Measurements from ENCODE around the gene ALG5.

ALG5 gene

DNA sequence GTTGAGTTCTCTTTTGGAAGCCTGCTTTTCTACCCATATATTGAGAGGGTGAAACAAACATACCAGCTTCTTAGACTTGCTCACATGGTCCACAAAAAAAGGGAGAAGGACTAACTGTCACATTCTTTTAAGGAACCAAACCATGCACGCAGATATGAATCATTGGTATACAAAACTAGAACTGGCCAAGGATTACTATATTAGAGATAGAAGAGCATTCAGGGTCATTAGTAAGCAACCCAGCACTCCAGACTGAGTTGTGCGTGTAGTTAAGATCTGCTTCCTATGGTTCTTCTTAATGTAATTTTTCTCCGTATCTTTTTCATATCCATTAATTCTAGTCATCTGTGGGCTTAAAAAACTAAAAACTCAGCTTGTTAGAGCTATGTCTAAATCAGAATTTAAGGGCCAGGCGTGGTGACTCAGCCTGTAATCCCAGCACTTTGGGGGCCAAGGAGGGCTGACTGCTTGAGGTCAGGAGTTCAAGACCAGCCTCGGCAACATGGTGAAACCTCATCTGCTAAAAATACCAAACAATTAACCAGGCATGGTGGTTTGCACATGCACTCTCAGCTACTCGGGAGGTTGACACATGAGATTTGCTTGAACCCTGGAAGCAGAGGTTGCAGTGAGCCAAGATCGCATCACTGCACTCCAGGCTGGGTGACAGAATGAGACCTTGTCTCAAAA is 19.6 kb downstream of the ALG5 start:
- no peak for DNase-seq (ENCODE audit: low read depth in 2 of 3, low spot score in 1 of 3)

DNA sequence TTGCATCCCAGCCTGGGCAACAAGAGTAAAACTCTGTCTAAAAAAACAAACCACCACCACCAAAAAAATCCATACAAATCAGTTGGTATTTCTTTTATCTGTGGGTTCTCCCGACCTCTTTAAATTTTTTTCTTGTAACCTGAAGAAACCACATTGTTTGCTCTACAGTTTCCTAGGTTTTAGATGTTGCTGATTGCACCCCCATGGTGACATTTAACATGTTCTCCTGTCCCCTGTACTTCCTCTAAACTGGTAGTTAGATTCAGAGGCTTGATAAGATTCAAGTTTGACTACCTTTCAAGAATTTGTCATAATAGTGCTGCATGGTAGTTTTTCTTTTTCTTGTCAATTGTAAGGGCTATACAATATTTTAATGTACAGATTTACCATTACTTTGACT is 24.0 kb downstream of the ALG5 start:
- DNase-seq (ENCODE audit: low read depth in 2 of 3, low spot score in 1 of 3): no peak

- no peak for DNase-seq (ENCODE audit: low read depth in 2 of 3, low spot score in 1 of 3)
Observed at GRCh38 chr13:36973621-36974295, 25.4 kb downstream of the ALG5 start.

DNA sequence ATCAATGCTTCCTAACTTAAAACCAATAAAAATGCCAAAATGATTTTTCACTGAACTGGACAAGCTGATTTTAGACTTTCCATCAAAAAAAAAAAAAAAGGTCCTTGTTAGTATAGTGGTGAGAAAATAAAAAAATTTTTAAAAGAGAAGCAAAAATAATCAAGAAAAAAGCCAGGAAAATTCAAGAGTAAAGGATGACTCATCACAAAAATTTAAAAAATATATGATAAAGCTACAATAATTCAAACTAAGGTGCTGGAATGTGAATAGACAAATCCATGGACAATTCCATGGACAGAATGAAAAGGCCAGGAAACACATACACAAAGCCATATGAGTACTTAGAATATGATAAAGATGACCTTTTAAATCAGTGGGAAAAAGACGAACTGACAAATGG is 26.1 kb downstream of the ALG5 start:
- no peak for DNase-seq (ENCODE audit: low read depth in 2 of 3, low spot score in 1 of 3)

DNA sequence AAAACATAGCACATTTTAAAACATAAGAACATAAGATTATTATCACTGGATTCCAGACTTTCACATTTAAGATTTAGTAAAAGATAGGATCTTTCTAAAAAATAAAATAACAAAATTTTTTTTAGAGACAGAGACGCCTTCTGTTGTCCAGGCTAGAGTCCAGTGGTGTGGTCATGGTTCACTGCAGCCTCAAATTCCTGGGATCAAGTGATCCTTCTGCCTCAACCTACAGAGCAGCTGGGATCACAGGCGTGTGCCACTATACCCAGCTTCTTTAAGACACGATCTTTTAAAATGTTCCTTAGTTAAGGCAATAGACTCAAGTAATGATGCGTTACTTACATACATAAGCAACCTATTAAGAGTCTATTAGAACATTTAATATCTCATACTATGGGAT is 32.7 kb downstream of the ALG5 start:
- no peak for DNase-seq (ENCODE audit: low read depth in 2 of 3, low spot score in 1 of 3)

DNA sequence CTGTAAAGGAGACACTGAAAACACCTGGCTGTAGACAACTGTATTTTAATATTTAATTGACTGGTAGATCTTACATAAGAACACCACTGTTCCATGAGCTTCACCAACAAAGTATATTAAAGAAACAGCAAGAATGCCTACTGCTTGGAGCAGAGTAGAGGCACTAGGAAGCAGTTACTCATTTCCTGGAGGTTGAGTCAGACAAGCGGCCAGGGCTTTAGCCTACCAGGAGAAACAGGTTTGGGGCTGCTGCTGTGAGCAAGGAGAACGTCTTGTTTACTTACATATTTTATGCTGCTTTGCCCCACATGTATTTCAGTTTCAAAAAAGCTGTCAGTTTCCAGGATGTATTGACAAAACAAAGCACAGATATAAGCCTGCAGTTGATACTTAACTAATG is 33.4 kb downstream of the ALG5 start:
- DNase-seq (ENCODE audit: low read depth in 2 of 3, low spot score in 1 of 3): no peak

DNA sequence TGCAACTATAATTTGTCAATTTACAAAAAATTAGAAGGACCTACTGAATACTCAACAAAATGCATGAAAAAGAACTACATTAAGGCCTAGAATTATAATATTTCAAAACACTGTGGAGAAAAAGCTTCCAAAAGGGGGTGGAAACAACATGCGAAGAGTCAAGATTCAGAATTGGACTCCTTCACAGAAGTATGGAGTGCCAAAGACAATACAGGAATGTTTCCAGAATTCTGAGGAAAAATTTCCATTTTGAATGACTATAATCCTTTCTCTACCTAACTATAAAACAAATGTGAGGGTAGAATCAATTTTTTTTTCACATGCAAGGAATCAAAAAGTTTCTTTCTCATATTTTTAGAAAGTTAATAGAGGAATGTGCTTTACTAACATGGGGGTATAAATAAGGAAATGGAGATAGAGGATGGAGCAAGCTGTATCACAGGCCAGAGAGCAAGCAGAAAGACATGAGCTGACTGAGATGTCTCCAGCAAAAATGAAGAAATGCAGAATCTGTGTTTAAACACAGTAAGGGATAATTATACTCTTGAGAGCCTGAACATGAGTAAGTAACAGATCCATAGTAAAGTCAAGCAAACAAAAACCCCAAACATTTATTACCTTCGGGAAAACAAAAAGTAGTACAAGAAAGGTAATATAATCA is 39.6 kb downstream of the ALG5 start:
- no peak for DNase-seq (ENCODE audit: low read depth in 2 of 3, low spot score in 1 of 3)

DNA sequence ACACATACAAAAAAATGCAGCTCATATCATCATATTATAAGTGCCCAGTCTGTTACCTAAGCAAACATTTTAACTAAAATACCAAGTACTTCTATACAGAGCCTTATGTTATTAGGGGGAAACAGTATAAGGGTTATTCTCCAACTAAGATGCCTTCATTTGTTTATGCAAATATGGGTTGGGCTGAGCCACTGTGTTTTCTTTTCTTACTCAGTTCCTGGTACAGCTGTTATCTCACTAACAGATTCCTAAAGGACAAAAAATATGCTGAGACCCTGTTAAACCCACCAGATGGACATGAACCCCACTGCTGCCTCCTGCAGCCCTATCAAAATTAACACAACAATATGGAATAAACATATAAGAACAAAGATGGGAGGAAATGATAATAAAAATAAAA is 44.6 kb downstream of the ALG5 start:
- no peak for DNase-seq (ENCODE audit: low read depth in 2 of 3, low spot score in 1 of 3)

DNA sequence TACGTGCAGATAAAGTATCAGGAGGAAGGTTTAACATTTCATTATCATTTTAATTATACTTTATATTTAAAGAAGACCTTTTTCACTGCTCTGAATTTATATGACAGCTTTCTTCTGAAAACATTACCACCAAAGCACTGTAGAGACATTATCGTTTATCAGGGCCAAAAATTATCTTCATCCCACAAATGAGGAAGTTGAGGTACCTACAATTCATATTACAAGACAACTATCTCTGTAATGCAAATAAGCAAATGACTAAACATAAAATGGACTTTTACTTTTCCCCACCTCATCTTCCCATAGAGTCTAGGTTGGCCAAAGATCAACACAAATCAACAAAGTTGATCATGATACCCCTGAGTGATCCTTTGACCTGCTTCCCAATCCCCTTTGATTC is 48.2 kb downstream of the ALG5 start:
- no peak for DNase-seq (ENCODE audit: low read depth in 2 of 3, low spot score in 1 of 3)

DNA sequence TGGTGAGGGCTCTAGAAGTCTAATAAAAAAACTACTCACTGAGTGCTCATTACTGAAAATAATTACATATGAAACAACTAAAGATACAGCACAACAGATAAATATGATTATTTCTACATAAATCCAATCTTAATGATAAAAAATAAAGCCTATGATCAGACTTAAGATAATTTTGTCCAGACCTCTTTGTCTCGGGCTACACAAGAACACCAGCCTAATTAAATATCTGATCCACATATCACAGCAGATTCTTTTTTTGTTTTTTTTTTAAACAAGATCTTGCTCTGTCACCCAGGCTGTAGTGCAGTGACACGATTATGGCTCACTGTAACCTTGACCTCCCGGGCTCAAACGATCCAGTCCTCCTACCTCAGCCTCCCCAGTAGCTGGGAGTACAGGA is 48.8 kb downstream of the ALG5 start:
- DNase-seq (ENCODE audit: low read depth in 2 of 3, low spot score in 1 of 3): no peak

DNA sequence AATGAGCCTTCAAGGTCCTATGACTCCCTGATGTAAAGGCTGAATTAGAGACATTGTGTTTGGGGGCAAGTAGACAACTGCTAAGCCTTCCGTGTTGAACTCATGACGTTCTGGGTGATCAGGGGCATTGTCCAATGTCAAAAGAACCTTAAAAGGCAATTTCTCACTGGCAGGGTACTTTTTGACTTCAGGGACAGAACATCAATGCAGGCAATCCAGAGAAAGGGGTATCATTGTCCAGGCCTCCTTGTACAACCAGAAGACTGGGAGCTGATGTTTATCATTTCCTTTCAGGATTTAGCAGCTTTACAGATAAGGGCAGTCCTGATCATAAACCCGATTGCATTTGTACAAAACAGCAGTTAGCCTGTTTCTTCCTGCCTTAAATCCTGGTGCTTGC is 54.1 kb downstream of the ALG5 start:
- DNase-seq (ENCODE audit: low read depth in 2 of 3, low spot score in 1 of 3): no peak

- no peak for DNase-seq (ENCODE audit: low read depth in 2 of 3, low spot score in 1 of 3)
Observed at GRCh38 chr13:36925603-36926002, 73.5 kb downstream of the ALG5 start.

- no peak for DNase-seq (ENCODE audit: low read depth in 2 of 3, low spot score in 1 of 3)
Observed at GRCh38 chr13:36924001-36924400, 75.1 kb downstream of the ALG5 start.

GRCh38 chr13:36921631-36922301 is 77.4 kb downstream of the ALG5 start:
- no peak for DNase-seq (ENCODE audit: low read depth in 2 of 3, low spot score in 1 of 3)

GRCh38 chr13:36920616-36921185 is 78.4 kb downstream of the ALG5 start:
- DNase-seq (ENCODE audit: low read depth in 2 of 3, low spot score in 1 of 3): no peak

DNA sequence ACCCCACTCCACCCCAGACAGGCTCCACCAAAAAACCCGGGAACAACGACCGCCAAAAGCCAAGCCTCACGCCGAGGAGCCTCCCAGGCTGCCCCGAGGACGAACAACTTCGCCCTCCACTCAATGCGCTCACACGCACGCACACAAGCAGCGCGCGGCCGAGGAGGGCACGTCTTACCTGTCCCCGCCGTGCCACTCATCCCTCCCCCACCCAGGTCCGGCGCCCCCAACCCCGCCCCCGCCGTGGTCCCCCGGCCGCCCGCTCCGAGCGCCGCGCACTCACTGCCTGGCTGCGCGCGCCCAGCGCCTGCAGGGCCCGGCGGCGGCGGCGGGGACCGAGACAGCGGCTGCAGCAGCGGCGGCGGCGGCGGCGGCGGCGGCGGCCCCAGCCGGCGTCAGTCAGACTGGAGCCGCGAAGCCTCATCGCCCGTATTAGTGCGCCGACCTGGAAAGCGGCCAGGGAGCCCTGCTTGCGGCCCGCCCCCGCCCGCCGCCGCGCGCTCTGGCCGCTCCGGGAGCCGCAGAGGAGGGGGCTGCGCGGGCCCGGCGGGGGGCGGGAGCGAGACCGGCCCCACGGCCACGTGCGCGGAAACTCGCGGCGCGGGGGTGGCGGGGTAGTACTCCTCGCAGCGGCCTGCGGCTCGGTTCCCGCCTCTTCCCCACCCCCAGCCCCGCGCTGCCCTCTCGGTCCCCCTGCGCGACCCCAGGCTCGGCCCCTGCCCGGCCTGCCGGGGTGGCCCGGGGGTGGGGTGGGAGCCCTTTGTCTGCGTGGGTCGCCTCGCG is 79.1 kb downstream of the ALG5 start, which contains the start of gene SMAD9:
Gene SMAD9 (minus strand): TSS at position 406 of the 783 bp plus-strand sequence. CDS start 40,549 bp downstream, outside the sequence.
- no peak for DNase-seq (ENCODE audit: low read depth in 2 of 3, low spot score in 1 of 3)

GRCh38 chr13:36919171-36919832 is 79.8 kb downstream of the ALG5 start:
- no peak for DNase-seq (ENCODE audit: low read depth in 2 of 3, low spot score in 1 of 3)

DNA sequence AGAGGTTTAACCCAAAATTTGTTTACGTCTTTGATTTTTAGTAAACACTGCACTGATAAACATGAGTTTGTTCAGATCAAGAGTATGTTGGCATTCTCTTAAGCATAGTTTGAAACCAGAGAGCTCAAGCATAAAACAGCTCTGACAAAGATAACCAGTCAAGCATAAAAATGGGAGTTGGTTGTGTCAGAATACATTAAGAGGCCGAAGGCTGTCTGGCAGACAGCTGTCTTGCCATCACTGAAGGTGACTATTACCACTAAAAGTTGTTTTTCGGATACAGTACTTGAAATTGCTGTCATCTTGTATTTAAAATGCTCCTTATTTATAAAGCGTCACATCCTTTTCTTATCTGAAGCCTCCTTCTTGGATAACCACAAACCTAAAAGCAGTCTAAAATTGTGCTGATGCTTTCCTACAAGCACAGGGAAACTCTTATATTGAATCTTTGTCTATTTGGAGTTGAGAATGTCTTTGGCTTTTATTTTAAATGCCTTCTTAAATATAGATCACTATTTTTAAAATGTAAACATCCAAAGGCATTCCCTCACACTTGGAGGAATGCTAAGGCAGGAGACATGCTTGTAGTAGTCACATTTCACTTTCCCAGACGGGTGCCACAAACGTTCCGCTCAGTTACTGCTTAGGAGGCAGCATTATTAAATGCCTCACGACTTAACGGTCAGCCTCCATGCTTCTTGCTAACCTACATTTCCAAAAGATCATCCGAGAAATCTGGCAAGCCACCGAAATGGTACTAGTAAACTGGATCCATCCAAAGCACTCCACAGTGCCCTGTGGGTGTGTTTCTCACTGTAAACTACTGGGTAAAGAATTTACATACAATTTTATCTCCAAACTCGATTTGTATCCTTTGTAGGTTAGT is 80.7 kb downstream of the ALG5 start:
- DNase-seq (ENCODE audit: low read depth in 2 of 3, low spot score in 1 of 3): no peak

DNA sequence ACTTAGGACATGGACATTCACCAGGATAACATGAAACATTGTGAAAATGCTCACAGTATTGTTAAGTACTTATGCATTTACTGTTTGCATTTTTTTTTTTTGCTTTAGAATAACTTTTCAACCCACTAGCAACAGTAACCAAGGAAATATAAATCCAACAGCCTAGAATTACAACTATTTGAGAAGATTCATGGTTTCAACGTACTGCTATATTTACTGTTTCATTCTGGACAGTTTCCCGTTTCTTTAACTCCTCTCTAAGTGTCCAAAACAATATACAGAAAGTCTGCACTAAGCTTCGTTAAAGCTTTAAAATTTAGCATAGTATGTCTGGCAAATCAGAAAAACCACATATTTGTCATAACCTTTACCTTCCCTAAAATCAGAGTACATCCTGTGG is 81.8 kb downstream of the ALG5 start:
- DNase-seq (ENCODE audit: low read depth in 2 of 3, low spot score in 1 of 3): no peak

Data from stimulated activated CD4-positive, alpha-beta T cell treated with anti-CD3 and anti-CD28 coated beads, Interleukin-12 subunit alpha, Interleukin-12 subunit beta, amount 100 ng/mL, for 48 hours (primary cell).